EL (cell line): ENCODE results near the gene CHN1.

Experiments
- DNase-seq: peaks from one replicate; pipeline ENCODE4 v3.0.0-alpha.2; 2016

The CHN1 gene

DNA sequence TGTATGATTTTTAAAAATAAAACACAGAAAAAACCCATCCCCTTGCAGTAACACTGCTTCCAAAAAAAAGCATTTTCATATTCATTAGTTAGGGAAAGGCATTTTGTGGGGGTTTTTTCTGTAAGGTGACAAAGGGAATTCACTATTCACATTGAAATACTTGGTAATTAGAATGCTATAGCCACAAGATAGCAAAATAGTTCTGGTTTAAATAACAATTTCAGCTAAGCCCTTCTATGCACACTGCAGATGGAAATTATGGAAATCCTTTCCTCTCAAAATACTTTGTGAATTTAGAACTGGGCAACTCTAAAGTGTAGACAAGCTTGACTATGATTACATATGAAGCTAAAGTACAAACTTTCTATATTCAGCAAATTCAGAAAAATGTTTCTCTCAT, 138.8 kb downstream of the CHN1 start:
- DNase-seq: no peak

DNA sequence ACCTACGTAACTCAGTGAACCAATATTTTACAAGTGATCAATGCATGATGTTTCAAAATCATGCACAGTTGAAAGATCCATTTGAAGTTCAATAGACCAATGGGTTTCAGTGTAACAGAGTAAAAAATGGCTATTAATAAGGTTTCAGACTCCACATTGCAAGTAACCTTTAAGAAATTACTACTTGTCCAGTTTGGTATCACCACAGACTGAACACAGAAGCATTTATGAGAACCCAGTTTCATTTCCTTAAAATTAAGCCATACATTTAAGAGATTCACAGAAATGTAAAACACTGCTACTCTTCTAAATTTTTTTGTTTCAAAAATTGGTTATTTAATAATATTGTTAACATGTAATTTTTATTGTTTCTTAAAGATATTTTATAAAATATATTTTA, 142.0 kb downstream of the CHN1 start:
- DNase-seq: no peak

DNA sequence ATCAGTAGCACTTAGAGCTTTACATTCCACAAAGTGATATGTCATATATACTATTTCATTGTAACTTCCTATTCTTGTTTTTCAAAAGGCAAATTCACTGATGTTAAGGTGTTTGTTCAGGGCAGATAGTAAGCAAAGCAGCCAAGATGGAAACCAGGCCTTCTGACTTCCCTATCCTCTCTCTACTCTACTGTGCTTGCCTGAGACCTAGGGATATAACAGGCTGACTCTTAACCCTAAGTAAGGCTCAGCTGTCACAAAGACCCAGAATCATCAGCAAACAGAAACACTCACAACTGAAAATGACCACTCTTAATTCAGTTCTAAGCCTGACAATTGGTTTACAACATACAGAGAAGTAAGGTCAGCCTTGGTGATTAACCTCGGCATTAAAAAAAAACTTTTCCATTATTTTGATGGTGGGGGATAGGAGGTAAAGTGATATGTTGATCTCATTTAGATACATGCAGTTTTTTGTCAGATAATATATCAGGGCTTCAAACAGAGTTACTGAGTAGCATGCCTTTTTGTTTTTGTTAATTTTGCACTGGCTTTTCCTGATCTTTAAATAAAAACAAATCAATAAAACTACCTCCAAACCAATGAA, 145.5 kb downstream of the CHN1 start:
- DNase-seq: no peak

DNA sequence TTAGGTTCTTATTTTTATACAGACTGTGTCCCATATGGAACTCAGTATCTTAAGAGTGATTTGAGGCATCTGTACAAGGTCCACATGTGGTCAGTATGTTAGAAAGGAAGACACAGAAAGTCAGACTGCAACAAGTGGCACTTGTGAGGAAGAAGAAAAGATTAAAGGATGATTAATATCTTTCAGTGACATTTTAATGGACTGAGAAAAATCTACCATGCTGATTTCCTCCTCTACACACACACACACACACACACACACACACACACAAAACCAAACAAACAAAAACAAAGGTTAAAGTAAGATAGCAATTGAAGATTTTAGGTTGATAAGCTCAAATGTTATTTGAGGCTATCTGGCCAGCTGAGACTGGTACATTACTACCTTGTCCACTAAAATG, 146.4 kb downstream of the CHN1 start:
- no peak for DNase-seq

DNA sequence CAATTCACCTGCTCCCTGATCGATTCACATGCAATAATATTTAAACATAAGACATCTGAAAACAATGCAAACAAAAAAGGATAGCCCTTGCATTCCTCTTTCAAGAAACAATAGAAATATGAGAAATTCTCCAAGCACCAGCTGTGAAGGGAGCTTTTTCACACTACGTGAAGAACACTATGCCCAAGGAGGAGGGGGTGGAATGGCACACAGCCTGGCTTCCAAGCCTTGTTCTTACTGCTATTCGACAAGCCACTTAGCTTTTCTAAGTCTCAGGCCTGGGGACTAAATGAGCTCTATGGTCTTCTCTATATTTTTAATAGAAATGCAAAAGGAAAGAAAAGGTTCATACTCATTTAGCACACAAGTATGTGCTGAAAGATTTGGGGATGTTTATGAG, 148.7 kb downstream of the CHN1 start:
- DNase-seq: no peak

DNA sequence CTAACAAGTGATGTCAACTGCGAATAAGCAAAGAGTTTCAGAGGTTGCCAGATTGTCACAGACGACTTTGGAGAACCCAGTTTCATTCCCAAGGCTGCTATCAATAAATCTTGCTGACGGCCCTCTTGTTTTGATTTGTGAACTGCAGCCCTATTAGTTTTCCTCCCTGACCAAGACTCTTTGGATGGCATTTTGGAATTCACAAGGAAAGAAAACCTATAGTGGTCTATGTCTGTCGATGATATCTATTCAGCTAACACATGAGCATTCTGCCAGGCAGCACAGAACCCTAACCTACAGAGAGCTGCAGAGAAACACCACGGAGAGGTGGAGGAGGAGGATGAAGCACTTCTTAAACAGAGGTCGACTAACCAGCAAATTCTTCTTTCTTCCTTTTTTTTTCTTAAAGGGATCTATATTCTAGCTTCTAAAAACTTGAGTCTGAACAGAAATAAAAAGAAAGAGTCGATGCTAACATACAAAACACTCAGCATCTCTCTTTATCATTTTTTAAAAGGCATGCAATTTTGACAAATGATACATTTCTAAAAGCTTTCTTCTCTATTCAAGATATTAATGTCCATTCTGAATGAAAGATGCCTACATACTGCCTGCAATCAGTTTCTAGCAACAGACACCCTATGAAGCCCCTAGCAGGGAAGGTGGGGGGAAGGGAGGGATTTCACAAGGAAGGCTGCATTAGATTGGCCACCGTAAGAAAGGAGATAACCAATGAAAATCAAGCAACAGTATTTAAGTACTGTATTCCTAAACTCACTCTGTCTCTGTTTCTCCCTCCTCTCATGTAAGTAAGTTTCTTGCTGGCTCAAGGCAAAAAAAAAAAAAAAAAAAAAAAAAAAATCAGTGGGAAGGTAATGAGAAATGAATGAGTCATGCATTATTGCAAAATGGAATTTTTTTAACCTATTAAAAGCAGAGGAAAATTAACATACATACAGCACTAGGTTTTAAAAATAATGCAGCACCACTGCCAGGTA, 157.9 kb downstream of the CHN1 start:
- peak; percentile 80 for DNase-seq

DNA sequence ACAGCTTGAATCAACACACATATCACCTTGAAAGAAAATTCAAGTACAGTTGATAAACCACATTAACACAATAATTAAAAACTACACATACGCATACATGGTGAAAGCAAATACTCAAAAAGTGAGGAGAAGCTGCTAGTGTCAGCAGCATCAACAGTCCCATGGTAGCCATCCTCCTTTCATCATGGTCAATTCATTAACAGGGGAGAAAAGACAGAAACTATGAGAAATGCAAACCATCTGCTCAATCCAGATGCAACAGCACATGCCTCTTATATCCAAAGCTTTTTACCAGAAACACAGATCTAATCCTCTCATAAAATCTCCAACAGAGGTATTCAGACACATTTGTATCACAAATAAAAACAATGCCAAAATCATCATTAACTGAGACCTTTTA, 159.0 kb downstream of the CHN1 start:
- no peak for DNase-seq

DNA sequence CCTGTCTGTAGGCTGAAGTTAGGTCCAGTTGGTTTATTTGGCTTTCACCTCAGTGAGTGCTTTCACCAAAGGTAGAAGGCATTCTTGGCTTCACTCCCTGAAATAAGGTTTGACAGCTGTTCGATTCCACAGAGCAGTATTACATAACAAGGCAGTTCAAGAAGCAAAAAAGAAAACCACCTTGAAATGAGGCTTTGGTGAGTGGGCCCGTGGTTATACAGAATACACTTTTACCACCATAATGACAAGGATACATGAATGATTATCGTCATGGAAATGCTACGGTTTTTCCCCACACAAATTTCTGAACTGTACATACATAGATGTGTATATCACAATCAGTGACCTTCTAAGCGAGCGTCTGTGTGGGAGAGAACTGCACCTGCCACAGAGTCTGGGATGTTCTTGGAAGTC, 160.9 kb downstream of the CHN1 start:
- no peak for DNase-seq

DNA sequence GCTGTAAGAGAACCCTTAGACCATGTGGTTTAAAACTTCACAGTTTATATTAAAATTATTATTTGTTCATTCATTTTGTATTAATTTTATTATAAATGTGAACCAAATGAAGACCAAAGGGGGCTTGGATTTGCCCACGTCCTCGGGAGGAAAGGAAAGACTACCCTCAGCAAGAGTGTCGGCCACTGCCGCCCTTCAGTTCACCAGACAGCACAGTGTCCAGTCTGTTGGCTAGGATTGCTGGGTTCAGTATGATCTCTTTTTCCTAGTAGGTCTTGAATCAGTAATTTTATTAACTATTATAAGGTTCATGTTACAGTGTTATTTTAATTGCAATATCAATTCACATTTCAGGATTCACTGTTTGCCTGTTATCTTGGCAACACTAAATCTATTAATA, 162.7 kb downstream of the CHN1 start:
- DNase-seq: no peak

DNA sequence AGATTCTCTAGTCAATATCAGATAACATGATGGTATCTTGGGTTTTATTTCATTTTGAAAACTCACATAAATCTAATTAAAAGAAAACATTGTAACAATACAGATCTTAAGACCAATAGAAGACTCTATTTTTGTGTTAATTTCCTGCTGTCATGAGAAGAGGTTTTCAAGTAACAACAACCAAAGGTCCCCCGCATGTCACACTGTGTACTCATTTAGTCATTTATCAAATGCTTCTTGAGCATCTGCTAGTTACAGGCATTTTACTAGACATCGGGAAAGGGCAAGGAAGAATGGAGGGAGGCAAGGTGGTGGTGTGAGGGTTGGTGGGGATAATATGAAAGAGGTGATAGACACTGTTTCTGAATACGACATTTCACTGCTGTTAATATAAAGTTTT, 163.2 kb downstream of the CHN1 start:
- no peak for DNase-seq

DNA sequence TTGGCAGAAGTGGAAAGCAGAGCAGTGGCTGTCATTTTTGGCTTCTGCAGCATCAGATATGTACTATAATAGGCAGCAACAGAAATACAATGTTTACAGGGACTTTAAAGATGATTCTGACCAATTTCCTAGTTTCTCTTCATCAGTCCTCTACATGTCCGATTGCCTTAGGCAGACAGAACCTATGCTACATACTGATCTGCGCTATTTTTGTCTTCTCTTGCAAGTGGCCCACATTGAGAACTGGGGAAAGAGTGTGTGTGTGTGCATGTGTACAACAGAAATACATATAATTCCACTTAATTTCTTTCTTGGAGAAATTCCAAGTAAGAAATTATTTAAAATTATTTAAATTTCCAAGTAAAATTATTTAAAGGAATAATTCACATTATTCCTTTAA, 163.8 kb downstream of the CHN1 start:
- DNase-seq: no peak

DNA sequence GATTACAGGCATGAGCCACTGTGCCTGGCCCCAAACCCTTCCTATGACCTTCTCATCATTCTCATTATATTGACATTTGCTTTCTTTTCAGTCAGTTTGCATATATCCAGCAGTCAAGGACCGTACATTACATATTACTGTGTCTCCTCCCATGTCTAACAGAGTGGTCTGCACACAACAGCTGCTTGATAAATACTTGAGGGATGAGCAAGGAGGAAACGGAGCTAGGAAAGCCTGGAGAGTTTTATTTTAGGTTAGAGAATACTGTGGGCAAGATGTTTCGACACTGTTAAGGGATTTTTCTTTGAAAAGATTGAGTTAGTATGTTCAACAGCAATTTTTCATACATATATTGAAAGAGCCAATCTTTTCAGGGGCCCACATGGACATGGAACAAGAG, 164.7 kb downstream of the CHN1 start:
- peak; percentile 77 for DNase-seq

DNA sequence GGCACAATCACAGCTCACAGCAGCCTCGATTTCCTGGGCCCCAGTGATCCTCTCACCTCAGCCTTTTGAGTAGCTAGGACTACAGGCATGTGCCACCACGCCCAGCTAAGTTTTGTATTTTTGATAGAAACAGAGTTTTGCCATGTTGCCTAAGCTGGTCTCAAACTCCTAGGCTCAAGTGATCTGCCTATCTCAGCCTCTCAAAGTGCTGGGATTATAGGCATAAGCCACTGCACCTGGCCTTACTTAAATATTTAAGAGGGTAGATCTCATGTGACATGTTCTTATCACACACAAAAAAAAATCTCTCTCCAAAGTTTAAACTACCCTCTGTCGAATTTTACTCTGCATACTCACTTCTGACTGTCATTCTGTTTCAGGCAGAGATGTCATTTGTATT, 165.5 kb downstream of the CHN1 start:
- no peak for DNase-seq

DNA sequence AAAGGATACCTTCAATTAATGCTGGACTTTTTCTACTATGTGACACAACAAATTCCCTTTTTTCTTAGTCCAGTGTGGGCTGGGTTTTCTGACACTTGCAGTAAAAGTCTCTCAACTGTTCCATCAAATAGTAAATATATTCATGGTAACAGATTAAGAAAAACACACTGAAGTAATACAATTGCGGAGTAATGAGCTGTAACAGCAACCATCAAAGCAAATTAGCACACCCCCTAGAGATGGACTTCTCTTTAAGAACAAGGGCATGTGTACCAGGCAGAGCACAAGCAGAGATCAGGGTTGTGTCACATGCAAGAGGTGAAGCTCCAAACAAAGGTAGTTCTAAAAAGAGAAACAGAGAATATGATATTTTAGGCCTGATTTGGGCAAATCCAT, 168.2 kb downstream of the CHN1 start:
- DNase-seq: no peak

DNA sequence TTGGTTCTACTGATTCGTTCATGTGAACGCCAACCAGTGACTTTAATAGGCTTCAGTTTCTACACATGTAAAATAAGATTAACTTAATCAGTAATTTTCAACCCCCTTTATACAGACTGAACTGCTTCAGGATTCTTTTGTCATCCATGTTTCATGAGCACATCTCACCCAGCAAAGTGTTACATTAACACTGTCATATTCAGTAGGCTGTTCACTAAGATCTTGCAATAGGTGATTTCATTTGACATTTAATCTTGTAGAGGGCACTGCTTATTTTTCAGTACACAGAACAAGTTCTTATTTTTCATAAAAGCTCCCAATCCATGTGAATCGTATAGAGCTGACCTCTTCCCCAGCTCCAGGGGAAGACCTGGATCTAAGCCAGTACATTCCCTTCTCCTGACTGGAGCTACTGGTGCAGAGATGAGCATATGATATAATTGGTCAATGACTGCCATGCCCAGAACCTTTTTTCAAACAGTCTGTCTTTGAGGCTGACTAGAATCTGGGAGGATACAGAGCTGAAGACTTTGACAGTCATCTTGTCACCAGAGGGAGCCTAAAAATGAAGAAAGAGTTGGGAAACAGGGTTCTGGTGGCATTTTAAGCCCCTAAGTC, 168.7 kb downstream of the CHN1 start:
- DNase-seq: peak; percentile 97

DNA sequence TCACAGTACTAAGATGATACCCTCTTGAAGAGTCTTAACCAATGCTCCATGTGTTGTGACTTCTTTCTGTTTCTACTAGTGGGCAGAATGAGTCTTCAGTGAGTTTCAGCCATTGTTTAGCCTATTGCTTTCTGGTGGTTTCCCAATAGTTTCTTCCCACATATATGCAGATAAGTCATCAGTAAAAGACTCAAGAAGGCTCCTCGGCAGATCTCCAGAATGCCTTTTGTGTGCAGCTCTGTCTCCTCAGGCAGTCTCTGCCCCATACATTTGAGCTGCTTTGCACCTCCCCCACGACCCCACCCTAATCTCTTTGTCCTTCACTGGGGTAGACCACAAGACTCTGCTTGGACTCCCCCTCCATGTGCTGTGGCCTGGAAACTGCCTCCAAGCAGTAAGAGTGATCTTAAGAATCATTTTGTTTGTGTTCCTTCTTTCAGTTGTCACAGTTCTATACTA, 169.4 kb downstream of the CHN1 start:
- peak; percentile 92 for DNase-seq

DNA sequence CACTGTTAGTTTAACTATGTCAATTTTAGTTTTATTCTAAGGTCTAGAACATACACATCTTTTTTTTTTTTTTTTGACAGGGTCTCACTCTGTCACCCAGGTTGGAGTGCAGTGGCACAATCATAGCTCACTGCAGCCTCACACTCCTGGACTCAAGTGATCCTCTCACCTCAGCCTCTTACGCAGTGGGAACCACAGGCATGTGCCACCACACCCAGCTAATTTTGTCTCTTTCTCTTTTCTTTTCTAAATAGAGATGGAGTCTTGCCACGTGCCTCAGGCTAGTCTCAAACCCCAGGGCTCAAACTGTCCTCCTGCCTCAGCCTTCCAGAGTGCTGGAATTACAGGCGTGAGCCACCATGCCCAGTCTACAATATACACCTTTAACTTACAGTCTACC, 171.4 kb downstream of the CHN1 start:
- no peak for DNase-seq

DNA sequence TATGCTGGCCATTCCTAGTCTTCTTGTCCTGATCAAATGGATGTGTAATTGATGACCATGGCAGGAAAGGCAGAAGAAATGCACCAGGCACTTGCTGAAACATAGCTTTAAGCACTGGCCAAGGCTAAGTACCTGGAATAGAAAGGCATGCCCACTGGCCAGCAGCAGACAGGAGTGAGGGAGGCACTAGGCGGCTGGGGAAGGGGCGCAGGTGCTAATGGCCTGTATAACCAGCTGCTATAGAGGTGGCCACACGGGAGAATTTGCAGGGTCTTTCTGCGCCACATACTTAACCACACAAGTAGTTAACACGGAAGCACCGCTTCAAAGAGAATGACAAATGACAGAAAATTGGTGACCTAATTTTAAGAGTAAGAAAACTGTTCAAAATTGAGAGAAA, 174.6 kb downstream of the CHN1 start:
- DNase-seq: no peak

DNA sequence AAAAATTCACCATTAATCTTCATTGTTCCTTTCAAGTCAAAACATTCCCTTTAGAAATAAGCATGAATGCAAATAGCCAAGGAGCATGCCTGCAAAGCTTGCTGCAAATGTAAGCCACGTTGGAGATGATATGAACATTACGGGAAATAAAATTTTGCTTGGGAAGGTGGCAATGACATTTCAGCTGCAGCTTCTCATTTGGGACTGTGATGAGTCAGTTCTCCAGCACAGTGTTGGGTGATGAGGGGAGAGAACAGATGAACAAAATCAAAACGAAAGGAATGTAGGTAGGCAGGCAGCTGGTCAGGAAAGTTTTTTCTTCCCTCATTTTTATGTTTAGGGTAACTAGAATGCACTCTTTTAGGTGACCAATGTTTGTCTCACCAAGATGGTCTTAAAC, 175.6 kb downstream of the CHN1 start:
- DNase-seq: no peak

DNA sequence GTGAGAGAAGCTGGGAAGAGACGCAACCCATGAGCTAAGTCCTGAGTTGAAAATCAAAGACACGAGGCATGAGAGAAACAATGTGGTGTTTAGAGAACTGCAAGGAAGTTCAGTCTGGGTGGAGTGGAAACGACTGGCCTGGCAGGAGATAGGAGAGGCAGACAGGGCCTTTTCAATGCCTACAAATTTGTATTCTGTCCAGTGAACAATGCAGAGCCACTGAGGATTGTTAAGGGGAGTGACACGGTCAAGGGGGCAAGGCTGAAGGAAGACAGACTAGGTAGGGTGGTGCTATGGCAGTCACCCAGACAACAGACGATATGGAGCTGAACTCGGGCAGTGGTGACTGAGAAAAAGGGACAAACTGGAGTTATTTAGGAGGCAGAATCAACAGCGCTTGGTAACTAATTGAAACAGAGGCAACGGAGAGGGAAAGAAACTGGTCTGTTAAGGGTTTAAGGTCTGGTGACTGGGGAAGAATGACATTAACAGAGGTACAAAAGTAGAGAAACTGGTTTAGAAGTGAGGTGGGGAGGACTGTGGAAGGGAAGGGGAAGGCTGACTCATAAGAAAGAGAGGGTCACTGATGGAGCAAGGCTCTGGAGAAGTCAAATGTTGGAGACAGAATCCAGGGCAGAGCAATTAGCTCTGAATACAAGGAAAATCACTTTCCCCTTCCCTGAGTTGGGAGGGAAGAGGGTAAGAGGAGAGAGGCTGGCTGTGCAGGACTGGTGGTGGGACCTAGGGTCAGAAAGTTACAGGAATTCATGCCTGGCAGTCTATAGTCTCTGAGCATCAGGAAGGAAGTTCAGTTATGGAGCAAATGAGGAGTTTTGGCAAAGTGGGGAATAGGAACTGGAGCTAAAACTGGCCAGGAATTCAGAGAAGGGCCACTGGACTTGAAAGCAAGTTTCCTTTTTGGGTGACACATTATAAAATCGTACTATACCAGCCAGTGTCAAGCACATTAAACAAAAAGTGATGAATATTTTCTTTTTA, 177.5 kb downstream of the CHN1 start:
- DNase-seq: no peak

DNA sequence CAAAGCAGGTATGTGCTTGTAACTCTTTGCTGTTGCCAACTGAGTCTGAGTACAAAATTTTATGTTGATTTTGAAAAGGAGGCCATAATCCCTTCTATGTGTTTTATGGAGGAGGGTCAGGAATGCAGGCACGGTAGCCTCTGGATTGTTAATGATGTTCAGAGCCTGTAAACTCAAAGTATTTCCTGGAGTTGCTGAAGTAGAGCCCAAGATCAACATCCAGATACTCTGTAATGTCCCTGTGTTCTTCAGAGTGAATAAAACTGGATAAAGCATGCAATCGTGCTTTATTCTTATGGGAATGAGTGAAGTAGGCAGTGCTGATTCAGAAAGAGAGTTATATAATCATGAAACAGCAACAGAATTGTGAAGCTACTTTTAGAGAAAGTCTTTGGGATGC, 179.1 kb downstream of the CHN1 start:
- no peak for DNase-seq

DNA sequence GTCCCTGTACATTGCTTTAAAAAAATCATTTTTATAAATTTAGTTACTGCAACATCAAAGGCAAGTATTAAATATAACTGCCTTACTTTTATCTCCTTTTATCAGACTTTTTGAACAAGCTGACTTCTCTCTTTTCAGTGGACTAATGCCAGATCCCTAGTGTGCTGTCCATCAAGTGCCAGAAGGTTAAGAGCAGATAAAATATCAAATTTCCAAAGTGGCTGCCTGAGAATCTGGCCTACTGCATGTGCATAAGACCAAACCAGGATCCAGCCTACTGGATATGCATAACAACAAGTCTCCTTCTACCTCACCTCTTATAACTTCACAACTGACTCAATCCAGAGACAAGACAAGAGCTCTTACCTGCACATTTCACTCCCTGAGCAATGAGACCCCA, 181.1 kb downstream of the CHN1 start:
- no peak for DNase-seq

DNA sequence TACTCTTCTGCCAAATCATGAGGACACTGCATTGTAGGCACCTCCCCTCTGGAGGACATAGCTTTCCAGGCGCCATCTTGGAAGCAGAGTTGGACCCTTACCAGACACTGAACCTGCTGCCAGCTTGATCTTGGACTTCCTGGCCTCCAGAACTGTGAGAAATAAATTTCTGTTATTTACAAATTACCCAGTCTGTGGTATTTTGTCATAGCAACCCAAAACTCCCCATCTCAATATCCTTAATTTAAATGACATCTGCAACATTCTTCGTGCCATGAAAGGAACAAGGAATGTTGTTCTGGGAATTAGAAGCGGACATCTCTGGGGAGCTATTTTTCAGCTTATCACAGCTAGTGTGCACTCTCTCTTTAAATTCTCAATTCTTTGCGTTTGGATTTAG, 183.6 kb downstream of the CHN1 start:
- DNase-seq: no peak
